BJ (cell line): ENCODE measurements around the gene MROH7. TPM values are rescaled to one million over a fixed set of nuclear protein-coding genes. Genes with fewer than 3 reads are reported as not detected.

Experiments used
- CTCF ChIA-PET: fragments of 350-600 bp; formaldehyde crosslinking; extraction: SDS; loops from one replicate; lab custom pipeline; 2021; ENCODE audit warnings: antibody characterized with exemption, inconsistent platforms; lab: Yijun Ruan, JAX
- POLR2A ChIA-PET: fragments of 300-600 bp; sonication (Branson Sonifier 250); formaldehyde crosslinking; extraction: SDS; loops from one replicate; lab custom pipeline; 2021; ENCODE audit warnings: antibody characterized with exemption; lab: Charles Lee
- DNase-seq: peaks from one replicate; pipeline ENCODE4 v3.0.0-alpha.2; 2011; ENCODE audit warnings: low read depth
- H3K27me3 ChIP-seq: 2 replicates; pipeline ENCODE4 v1.6.0; 2011; ENCODE audit warnings: low read length; ENCODE audit not compliant: control insufficient read depth, insufficient read depth
- H3K36me3 ChIP-seq: 2 replicates; pipeline ENCODE4 v1.5.1; 2011; ENCODE audit warnings: low read length; ENCODE audit not compliant: control insufficient read depth, insufficient read depth
- H3K4me3 ChIP-seq: 2 replicates; pipeline ENCODE4 v1.5.1; 2011; ENCODE audit warnings: low read depth, mild to moderate bottlenecking, control low read depth, low read length
- CTCF ChIP-seq: IDR thresholded peaks from 2 replicates; pipeline ENCODE4 v1.5.1; 2011; ENCODE audit warnings: low read depth, mild to moderate bottlenecking, control low read depth, inconsistent platforms, low read length, moderate library complexity; ENCODE audit not compliant: insufficient read depth
- polyA plus RNA-seq: library from polyadenylated mRNA; depleted of rRNA; stranded (reverse); fragments of >200 nt; gene quantifications from 2 replicates; pipeline ENCODE4 v1.2.3, GENCODE V29; 2011

MROH7 gene
- polyA plus RNA-seq, 1 experiment: 0.10 TPM

DNA sequence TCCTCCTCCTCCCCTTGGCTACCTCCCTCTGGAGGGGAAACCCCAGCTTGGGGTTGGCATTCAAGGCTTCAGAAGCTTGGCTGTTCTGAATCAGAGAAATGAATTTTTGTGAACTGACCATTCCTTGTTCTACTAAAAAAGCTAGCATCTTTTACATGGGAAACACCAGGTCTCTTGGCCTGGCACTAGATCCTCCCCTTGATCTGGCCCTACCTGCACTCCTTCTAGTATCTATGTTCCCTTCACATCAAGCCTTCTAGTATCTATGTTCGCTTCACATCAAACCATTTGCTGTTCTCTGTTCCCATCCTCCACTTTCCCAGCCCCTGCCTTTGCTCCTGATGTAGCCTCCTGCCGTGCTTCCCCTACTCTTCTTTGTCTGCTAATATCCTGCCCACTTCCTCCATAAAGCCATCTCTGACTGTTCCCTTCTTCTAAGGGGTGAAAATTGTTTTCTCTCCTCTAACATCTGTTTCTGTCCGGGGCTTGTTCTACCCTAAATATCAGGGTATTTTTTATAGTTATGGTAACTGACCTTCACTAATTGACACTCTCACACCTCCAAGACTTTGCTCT lies 44.0 kb upstream of the MROH7 start:
- H3K4me3 ChIP-seq: no peak overlapping the region
- ChIA-PET CTCF (no interaction called here), POLR2A (no interaction called here)
- no peak for DNase-seq
- no peaks in the 10 kb centered on the region for H3K36me3 ChIP-seq
- TF ChIP-seq CTCF: no peak
- H3K27me3 ChIP-seq: no peaks in the 10 kb centered on the region

DNA sequence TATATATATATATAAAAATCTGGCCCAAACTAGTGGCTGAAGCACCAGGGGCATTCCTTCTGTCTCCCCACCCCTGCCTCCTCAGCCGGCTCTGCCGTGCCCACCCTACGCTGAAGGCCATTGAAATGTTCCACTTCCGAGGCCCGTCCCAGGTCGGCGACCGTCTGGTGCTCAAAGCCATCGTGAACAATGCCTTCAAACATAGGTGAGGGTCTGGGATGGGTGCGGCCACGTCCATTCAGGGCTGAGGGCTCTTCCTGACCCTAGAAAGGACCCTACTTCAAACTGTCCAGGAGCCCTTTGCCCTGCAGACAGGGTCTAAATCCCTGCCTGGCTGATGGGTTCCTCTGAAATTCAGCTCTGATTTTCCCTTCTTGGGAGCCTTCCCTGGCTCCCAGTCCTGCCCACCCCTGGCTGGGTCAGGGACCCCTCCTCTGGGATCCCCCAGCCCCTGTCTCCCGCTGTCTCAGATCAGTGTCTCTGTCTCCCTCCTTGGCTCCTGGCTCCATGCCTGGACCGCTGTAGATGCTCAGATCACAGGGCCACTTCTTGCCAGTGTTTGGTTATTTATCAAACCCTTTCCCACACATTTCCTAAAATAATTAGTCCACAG lies 42.3 kb upstream of the MROH7 start:
- CTCF ChIA-PET: no interaction called here
- Histone ChIP-seq H3K27me3 (no peaks in the 10 kb centered on the region), H3K36me3 (no peaks in the 10 kb centered on the region), H3K4me3 (no peak overlapping the region)
- POLR2A ChIA-PET: no interaction called here
- no peak for TF ChIP-seq CTCF
- no peak for DNase-seq

GRCh38 chr1:54600947-54601721 lies 40.5 kb upstream of the MROH7 start:
- no peak overlapping the region for H3K4me3 ChIP-seq
- no peaks in the 10 kb centered on the region for H3K27me3 ChIP-seq
- POLR2A ChIA-PET: no interaction called here
- DNase-seq: no peak
- no peaks in the 10 kb centered on the region for H3K36me3 ChIP-seq
- TF ChIP-seq CTCF: no peak
- CTCF ChIA-PET: no interaction called here

GRCh38 chr1:54601730-54602129 lies 39.9 kb upstream of the MROH7 start:
- CTCF ChIA-PET: no interaction called here
- Histone ChIP-seq H3K4me3 (no peak overlapping the region), H3K36me3 (no peaks in the 10 kb centered on the region), H3K27me3 (no peaks in the 10 kb centered on the region)
- no peak for DNase-seq
- TF ChIP-seq CTCF: no peak
- POLR2A ChIA-PET: no interaction called here

DNA sequence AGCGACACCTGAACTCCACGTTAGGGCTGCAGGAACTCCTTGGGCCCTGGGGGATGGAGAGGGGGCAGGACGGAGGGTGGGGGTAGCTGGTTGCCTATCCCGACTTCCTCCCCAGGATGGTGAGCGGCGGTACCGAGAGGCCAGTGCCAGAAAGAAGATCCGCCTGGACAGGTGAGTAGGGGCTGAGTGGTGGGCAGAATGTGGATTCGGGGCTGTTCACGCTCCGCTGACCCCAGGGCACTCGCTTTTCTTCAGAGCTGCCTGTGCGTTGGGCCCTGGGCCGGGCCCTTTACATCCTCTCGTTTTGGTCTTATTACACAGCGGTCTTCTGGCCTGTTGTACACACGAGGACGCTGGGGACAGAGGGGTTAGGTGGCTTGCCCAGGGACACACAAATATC lies 39.0 kb upstream of the MROH7 start:
- ChIA-PET POLR2A (no interaction called here), CTCF (no interaction called here)
- TF ChIP-seq CTCF: no peak
- H3K36me3 ChIP-seq: no peaks in the 10 kb centered on the region
- no peak overlapping the region for H3K4me3 ChIP-seq
- no peak for DNase-seq
- no peaks in the 10 kb centered on the region for H3K27me3 ChIP-seq
